Myocyte (in vitro differentiated cells): ENCODE data around the gene SERPINB12. TPM values are rescaled to one million over a fixed set of nuclear protein-coding genes. Genes with fewer than 3 reads are reported as not detected.

Experiments
- DNase-seq: peaks from one replicate; pipeline ENCODE4 v3.0.0-alpha.2; 2012; ENCODE audit warnings: low read depth
- total RNA-seq: library from RNA; depleted of rRNA; stranded (reverse); fragments of >200 nt; gene quantifications from 2 replicates; pipeline ENCODE4 v1.2.3, GENCODE V29; 2014

The SERPINB12 gene
- total RNA-seq, 1 donor from 2014 or later, result 1.9 TPM

DNA sequence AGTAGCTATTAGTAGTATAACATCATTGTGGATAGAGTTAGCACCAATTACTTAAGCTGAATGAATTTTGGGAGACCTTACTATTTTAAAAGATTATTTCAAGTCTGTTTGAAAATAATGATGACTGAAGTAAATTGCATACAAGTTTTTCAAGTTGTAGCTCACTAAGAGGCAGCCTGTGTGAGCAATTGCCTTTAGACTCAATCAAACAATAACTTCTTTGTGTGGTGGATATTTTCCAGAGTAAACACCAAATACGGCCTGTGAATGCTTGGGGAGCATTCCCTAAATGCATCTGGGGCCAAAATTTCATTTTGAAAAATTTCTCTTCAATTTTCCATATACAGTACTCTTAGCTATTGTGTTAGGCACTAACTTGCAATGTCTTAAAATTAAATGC is 7.9 kb downstream of the SERPINB12 start:
- no peak for DNase-seq

DNA sequence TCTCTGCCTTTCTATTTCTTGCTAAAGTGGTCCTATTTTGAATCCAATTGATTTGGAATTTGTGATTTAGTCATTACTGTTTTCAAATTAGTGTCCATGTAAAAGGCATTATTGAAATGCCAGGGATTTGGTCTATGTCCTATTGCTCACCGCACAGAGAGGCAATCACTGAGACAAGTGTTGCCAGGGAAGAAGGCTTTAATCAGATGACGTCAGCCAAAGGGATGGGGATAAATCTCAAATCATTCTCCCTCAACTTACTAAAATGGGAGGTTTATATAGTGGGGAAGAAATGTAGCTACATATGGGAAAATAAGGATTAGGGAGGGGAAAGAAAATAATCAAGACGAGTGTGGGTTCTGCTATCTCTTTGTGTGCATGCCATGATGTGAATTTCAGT is 9.6 kb downstream of the SERPINB12 start:
- no peak for DNase-seq

DNA sequence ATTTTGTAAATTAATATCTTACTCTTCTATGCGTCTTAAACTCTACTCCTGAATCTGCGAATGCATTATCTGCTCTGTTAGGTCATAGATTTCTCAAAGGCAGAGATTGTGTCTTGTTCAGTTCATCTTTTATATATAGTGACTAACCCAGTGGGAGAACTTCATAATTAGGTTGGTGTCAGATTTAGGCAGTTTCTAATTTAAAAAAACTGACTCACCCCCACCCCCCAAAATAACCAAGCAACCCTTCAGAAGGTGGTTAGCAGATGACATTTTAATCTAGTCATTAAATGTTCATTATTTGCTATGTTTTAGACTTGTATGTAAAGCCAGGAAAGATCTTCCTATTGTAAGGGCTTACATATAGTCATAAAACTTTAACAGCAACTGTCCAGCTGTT is 10.4 kb downstream of the SERPINB12 start:
- peak; percentile 78 for DNase-seq

DNA sequence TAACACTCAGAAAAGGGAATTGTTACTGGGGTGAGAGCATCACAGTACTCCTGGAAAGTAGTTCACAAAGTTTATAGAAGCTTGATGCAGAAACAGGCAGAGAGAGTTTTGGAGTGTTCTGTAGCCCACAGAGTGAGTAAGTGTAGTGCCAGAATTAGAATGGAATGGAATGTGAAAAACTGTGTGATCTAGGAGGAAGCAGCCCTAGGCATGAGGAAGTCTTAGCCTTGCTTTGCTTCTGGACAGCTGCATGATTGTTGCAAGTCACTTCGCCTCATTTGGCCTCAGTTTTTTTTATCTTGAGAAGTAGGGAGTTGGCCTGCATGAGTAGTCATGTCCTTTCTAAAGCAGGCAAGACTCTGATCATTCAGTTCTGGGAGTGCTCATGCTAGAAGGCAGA is 10.9 kb downstream of the SERPINB12 start:
- DNase-seq, result peak; percentile 98

DNA sequence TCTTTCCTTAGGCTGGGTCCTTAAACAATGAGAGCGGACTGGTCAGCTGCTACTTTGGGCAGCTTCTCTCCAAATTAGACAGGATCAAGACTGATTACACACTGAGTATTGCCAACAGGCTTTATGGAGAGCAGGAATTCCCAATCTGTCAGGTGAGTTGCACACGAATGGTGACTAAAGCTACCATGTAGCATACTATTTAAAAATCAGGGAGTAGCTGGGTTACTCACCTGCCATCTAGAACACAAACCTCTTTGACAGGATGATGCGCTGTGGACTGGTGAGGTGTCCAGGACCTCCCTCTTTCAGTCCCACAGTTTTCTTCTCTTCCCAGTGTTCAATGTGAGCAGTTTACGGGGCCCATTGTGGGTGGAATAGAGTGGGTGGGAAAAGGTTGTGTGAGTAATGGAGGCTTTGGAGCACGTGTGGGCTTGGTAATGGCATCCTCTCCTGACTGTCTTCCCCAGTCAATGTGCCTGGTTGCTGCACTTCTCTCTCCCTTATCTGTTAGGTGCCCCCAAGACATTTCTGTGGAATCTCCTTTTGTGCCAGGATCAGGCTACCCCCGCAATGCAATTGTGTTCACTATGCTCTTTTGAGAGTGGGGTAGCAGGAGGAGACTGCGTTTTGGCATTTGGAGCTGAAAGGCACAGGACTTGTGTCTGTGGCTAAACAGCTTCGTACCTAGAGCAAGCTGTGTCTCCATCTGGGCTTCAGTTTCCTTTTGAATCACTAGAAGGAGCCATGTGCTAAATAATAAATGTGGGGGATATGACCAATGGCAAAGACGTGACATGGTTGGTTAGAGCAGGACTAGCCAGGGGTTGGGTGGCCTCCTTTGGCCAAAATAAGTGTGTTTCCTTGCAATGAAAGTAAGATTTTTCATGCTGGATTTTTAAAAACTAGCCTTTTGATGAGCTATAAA is 17.7 kb downstream of the SERPINB12 start:
- no peak for DNase-seq

DNA sequence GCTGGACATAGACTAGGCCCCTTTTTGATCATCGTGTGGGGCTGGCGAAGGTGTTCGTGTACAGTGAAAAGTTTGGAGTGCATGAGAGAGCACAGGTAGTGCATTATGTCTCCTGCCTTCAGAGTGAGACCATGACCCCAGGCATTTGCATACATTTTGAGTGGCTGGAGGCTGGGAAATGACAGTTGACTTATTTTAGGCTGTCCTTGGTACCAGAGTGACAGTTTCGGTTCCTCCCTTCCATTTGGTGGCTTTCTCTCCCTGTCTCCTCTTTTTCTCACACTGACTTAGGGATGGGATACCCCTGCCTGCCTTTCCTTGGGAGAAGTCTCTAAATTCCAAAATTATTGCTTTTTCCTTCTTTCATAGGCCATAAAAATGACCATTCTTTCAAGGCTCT is 20.1 kb downstream of the SERPINB12 start:
- no peak for DNase-seq

DNA sequence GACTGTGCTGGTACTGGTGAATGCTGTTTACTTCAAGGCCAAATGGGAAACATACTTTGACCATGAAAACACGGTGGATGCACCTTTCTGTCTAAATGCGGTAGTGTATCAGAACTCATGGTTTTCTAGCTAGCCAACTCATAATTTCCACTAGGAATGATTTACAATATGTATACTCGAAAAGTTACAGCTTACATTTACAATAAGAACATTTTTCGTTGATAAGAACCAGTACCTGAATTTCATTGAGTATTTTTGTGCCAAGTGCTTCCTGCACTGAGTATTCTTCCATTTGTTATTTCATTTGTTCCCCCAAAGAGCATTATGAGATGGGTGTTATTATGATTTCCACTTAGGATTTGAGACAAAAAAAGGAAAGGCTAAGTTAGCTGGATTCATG is 21.9 kb downstream of the SERPINB12 start:
- no peak for DNase-seq

DNA sequence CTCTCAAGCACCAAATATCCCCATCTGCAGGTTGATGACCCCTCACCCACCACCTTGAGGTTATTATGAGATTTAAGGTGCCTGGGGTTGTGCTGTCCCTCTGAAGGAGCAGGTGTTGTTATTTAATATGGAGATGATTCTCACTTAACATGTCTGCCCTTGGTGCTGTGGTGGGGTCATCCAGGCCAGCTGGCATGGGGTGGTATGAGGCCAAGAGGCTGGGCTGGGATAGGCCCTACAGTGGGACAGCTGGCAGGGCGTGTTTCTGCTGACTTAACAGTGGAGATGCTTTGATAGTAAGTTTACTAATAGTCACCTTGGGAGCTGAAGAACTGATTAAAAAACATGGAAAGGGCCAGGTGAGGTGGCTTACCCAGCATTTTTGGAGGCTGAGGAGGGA is 22.4 kb downstream of the SERPINB12 start:
- DNase-seq, result peak; percentile 93

DNA sequence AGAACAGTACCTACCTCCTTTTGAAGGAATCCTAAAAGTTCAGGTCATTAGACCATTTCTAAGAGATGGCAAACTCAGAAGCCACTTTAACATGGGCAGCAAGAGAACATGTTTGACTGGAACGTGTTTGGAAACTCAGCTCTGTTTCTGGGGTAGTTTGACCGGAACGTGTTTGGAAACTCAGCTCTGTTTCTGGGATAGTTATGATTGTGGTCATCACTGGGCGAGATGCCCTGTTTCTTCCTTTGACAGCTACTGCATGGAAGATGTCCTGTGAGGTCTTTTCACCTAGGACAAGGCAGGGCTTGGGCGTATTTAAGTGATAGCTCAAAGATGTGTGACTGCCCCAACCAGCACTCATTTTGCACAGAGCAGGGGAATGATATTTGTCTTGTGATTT is 25.1 kb downstream of the SERPINB12 start:
- no peak for DNase-seq

DNA sequence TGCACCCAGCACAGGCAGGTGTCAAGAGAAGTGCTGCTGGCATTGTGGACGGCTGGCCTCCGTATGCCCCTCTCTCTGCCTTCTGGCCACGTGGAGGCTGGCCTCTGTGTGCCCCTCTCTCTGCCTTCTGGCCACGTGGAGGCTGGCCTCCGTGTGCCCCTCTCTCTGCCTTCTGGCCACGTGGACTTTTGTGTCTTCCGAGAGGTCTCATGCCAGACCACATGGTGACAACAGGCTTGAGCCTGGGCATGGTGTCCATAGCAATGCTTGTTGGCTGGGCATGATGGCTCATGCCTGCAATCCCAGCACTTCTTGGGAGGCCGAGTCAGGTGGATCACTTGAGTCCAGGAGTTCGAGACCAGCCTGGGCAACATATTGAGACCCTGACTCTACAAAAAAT is 25.7 kb downstream of the SERPINB12 start:
- DNase-seq, result no peak

DNA sequence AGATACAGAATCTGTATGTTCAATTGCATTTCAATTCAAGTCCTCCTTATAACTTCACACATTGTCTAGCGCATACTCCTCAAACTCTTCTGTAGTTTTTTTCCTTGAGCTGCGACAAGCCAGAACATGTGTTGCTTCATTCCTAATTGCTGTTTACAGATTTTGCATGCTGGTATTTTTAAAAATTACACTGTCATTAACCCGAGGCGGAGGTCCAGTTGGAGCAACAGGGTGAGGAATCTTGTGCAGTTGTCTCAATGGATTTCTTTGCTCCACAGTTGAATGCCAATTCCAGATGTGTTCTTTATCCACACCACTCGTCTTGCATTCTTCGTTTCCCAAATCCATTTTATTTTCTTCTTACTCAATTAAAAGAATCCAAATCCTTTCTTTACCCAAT is 28.6 kb downstream of the SERPINB12 start:
- peak; percentile 63 for DNase-seq

DNA sequence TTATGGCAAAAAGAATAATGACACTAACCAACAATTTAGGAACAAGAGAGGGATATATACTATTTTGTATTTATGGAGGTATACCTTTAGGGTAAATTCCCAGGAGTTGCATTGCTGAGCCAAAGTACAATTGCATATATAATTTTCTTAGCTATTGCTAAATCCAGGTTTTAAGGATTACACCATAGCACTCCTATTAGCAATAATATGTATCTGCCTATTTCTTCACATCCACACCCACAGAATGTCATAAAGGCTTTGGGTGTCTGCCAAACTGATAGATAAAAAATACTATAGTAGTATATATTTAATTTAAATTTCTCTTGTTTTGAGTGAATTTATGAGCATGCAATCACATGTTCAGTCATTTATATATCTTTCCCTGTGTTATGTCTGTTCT is 33.5 kb downstream of the SERPINB12 start:
- no peak for DNase-seq

DNA sequence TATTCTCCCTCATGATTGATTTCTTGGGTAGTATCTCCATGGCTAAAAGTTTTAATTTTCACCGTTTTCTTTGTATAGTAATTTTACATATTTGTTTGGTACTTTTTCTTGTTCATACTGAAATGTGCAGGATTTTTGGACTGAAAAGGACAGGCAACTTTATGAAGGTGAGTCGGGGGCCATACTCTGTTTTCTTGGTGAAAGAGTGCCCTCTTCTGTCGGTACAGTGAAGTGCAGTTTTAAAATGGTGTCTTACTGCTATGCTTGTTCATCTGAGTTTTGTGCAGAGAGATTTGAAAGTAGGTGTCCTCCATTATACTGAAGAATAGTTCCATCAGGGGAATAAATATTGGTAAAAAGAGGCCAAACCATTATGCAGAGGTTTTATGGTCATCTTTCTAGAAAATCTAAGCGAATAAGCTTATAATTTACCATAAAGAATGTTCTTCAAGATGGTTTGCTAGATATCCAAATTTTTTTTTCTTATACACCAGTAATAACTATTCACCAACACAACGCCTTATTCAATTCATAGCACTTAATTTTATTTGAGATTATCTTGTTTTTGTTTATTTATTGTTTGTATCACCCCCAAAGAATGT is 36.3 kb downstream of the SERPINB12 start:
- peak; percentile 75 for DNase-seq

DNA sequence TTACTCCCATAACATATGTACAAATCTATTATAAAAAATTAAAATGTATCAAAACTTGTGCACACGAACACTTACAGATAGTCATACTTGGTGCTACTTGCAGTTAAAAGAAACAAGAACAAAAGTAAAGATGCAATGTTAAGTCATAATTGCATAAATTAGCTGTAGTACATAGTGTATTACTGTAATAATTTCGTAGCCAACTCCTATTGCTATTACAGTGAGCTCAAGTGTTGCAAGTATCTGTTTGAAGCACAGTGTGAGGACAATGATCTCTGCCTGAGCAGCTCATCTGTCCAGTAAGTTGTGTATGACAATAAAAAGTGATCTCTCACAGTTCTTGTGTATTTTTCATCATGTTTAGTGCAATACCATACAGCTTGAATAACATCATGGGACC is 37.4 kb downstream of the SERPINB12 start:
- no peak for DNase-seq

DNA sequence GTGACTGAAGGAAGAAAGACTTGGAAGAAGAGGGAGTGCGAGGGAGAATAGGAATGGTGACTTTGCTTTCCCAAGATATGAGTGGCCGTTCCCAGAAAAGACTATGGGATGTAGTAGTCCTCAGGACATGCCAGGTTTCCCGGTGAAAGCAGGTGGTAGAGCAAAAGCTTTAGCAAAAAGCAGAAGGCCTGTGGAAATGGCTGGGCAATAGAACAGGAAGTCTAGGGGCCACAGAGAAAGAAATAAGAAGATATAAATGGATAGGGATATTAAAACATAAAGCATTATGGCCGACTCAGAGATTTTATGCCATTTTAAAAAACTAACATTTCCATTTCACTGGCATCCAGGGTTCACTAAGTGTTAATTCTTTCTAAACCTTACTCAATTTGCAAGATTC is 43.8 kb downstream of the SERPINB12 start:
- DNase-seq, result no peak

DNA sequence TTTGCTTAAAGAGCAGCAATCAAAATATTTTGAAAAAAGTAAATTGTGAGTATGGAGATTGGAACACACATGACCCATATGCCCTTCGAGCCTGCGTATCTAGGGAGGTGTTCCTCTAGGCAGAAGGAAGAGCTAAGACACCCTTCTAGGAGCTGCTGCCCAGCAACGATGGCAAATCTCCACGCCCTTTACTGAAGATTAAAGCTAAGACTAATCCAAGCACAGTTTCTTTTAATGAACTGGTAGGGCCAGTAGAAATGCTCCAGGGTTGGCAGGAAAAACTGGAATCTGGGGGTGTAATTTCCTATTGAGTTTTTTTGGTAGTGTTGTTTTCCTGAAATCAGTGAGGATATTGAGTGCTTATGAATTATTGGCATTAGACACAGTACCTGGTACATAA is 44.3 kb downstream of the SERPINB12 start:
- no peak for DNase-seq

DNA sequence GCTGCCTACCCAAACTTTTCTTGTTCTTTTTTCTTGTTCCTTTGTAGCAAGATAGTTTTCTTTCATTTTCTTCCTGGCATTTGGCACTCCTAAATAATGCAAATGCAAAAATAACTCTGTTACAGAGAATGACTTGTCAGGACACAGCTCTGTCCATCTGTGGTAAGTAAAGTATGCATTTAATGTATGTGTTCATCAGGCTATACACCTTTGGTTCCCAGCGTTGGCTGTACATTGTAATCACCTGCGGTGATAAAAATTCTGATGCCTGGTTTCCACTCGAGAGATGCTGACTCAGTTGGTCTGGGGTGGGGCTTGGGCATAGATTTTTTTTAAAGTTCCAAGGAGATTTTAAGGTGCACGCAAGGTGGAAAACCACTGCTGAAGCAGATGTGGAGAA is 44.8 kb downstream of the SERPINB12 start, which contains the start of gene SERPINB13:
TSS of gene SERPINB13 (plus strand) at position 378 of the 400 bp plus-strand sequence. CDS start 1,325 bp downstream, outside the sequence.
- DNase-seq, result no peak

DNA sequence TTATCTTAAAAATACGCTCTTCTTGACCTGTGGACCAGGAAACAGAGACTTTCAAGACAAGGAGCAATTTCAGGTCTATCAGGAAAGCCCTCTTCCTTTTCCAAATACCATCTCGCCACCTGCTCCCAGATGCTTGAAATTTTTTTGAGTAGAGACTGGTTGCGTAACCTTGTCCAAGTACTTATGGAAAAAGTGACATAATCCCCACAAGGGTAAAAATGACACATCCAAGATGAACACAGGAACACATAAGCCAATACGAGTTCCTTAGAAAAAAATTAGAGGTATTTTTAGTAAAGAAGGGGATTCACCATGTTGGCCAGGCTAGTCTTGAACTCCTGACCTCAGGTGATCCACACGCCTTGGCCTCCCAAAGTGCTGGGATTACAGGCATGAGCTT is 46.7 kb downstream of the SERPINB12 start:
- no peak for DNase-seq

DNA sequence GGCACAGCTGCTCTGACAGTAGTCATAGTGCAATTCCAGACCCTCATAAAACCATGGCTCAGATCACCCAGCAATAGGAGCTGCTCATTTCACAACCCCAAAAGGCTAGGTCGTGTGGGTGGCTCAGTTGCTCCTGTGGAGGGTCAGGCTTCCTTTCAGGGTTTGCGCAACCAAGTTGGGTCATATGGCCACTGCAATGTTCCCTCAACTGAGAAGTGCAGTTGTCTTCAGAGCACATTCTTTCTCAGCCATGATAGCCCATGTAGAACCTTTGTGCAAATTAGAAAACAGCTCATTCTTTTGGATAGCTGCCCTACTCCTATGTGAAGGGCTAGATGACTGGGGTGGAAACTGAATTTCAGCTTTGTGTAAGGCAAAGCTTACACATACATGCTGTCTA is 48.2 kb downstream of the SERPINB12 start:
- DNase-seq, result no peak

DNA sequence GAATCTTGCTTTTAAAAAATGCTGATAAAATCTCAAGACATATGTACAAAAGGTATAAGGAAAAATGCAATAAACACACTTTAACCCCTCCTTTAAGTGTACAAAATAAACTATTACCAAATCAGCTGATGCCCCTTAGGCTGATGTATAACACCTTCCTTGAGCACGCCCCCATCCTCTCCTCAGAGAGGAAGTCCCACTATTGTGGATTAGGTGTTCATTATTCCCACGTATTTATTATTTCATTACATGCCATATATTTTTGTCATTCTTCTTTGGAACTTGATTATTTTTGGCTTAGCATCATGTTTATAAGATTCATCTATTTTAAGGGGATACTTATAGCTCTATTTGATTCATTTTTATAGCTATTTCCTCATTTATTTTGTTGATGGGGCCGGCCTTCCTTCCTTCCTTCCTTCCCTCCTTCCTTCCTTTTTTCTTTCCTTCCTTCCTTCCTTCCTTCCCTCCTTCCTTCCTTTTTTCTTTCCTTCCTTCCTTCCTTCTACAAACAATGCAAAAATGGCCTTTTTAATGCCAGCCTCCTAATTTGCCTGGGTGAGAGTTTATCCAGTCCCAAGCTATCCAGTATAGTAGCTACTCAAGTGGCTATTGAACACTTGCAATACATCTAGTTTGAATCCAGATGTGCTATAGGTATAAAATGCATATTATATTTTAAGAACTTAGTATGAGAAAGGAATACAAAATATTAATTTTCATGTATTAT is 49.0 kb downstream of the SERPINB12 start:
- no peak for DNase-seq

DNA sequence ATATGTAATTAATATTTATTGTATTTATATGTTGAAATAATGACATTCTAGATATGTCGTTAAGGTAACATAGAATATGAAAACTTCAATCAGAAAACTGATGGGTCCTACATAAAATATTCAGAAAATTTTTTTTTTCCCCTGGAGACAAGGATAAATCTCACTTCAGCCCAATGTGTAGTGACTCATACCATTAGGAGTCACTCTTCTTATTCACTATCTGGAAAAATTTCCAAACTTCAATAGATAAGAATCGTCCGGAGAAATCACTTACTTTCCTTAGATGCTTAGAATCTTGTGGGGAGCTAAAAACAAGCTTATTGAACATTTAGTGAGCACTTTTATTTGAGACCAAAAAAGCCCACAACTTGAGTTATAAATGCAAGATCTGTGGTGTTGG is 49.6 kb downstream of the SERPINB12 start:
- no peak for DNase-seq

DNA sequence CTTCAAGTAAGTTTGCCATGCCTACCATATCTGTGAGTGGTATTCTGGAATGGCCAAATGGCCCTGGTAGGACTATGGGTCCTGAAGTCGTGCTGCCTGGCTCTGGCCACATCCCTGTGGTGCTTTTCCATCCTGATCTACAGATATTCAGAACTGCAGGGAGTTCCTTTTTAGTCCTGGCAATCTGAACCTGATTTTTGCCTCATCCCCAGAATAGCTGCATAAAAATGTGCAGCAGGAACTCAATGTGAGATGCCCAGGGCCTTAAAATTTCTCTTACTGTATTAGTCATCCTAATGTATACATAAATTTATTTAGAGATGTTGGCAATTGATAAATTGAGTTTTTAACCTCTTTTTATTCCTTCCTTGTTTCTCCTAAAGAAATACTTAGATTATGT is 50.3 kb downstream of the SERPINB12 start:
- DNase-seq, result no peak
